Endothelial cell of umbilical vein (primary cell): ENCODE results near the gene ACTG1. TPM values are rescaled to one million over a fixed set of nuclear protein-coding genes. Genes with fewer than 3 reads are reported as not detected.

Experiments used
- BruUV-seq: library from RNA; stranded (reverse); fragments of 400-500 nt; replicated peaks from 2 replicates; lab custom pipeline; 2021; lab: Mats Ljungman, UMichigan
- CTCF ChIA-PET: fragments of 300-600, 350-600 bp; sonication (Branson Sonifier 250); formaldehyde crosslinking; loops from one replicate; lab custom pipeline; 2021; ENCODE audit warnings: antibody characterized with exemption, inconsistent platforms; lab: Charles Lee
- POLR2A ChIA-PET: fragments of 300-600, 350-600 bp; sonication (Branson Sonifier 250); formaldehyde crosslinking; loops from one replicate; lab custom pipeline; 2021; ENCODE audit warnings: antibody characterized with exemption, inconsistent platforms; lab: Charles Lee
- DNase-seq: peaks from one replicate; pipeline ENCODE4 v3.0.0-alpha.2; 2011; ENCODE audit warnings: low read depth, low spot score
- FAIRE-seq: peaks from 2 replicates; lab custom pipeline; 2011; peaks lifted over from hg19 to GRCh38; lab: Jason Lieb, UNC
- H2AFZ ChIP-seq: 2 replicates; pipeline ENCODE4 v1.6.0; 2012; ENCODE audit warnings: low read depth, low read length, control low read depth, inconsistent platforms
- H3K27ac ChIP-seq: 2 replicates; pipeline ENCODE4 v1.5.1; 2011; ENCODE audit warnings: low read depth, mild to moderate bottlenecking, control low read depth, low read length, moderate library complexity; ENCODE audit not compliant: insufficient read depth
- H3K27me3 ChIP-seq, 2 experiments: 2 replicates each; pipeline versions ENCODE4 v1.6.0 to v1.6.1; 2011; ENCODE audit warnings: low read length in 2 of 2, mixed read lengths in 1 of 2; ENCODE audit not compliant: control insufficient read depth in 2 of 2, insufficient read depth in 2 of 2
- H3K36me3 ChIP-seq, 2 experiments: 2 replicates in 1 of 2; 3 replicates in 1 of 2; pipeline ENCODE4 v1.5.1; 2011; ENCODE audit warnings: low read length in 2 of 2, mild to moderate bottlenecking in 1 of 2, moderate library complexity in 1 of 2; ENCODE audit not compliant: control insufficient read depth in 2 of 2, insufficient read depth in 2 of 2; ENCODE audit errors: extremely low read depth in 1 of 2
- H3K4me1 ChIP-seq: 3 replicates; pipeline ENCODE4 v1.5.1; 2011; ENCODE audit warnings: mild to moderate bottlenecking, low read length; ENCODE audit not compliant: control insufficient read depth, insufficient read depth; ENCODE audit errors: extremely low read depth
- H3K4me2 ChIP-seq: 2 replicates; pipeline ENCODE4 v1.6.1; 2011; ENCODE audit warnings: low read length, control low read depth, mixed read lengths; ENCODE audit not compliant: insufficient read depth
- H3K4me3 ChIP-seq, 3 experiments: fragments of 200-600 bp in 1 of 3; sonication (generic), shearing (Covaris generic) in 1 of 3; replicated peaks in 1 of 3; 2 replicates each; pipeline ENCODE4 v1.5.1; 2011 to 2016; ENCODE audit warnings: control low read depth in 3 of 3, low read length in 3 of 3, mild to moderate bottlenecking in 2 of 3, inconsistent platforms in 1 of 3, low read depth in 1 of 3, moderate library complexity in 1 of 3; ENCODE audit not compliant: insufficient read depth in 1 of 3
- H3K79me2 ChIP-seq: 2 replicates; pipeline ENCODE4 v1.6.0; 2012; ENCODE audit warnings: low read length, inconsistent platforms; ENCODE audit not compliant: control insufficient read depth, insufficient read depth
- H3K9ac ChIP-seq: replicated peaks from 2 replicates; pipeline ENCODE3; 2011; ENCODE audit warnings: low read length, control low read depth; ENCODE audit not compliant: insufficient read depth; ENCODE audit errors: extremely low read depth
- H3K9me1 ChIP-seq: replicated peaks from 3 replicates; pipeline ENCODE4 v1.6.0; 2011; ENCODE audit warnings: mild to moderate bottlenecking, low read length; ENCODE audit not compliant: control insufficient read depth, insufficient read depth; ENCODE audit errors: extremely low read depth
- H3K9me3 ChIP-seq: replicated peaks from 2 replicates; pipeline ENCODE4 v1.5.1; 2012; ENCODE audit warnings: low read length, inconsistent platforms; ENCODE audit not compliant: control insufficient read depth, insufficient read depth
- H4K20me1 ChIP-seq: replicated peaks from 2 replicates; pipeline ENCODE3; 2011; ENCODE audit warnings: mild to moderate bottlenecking, low read length; ENCODE audit not compliant: control insufficient read depth, insufficient read depth; ENCODE audit errors: extremely low read depth
- CTCF ChIP-seq, 2 donors: IDR thresholded peaks; 1 replicate in 1 of 2; 2 replicates in 1 of 2; pipeline ENCODE4 v1.5.1; 2011; ENCODE audit warnings: low read length in 2 of 2, mild to moderate bottlenecking in 2 of 2, moderate library complexity in 2 of 2, control low read depth in 1 of 2, inconsistent platforms in 1 of 2, low read depth in 1 of 2; ENCODE audit not compliant: insufficient read depth in 1 of 2; ENCODE audit errors: extremely low read depth in 1 of 2
- EZH2 ChIP-seq: IDR thresholded peaks from 2 replicates; pipeline ENCODE4 v1.6.1; 2012; ENCODE audit warnings: borderline replicate concordance, low read depth, mild to moderate bottlenecking, moderate library complexity, low read length, inconsistent platforms; ENCODE audit not compliant: severe bottlenecking
- FOS ChIP-seq: IDR thresholded peaks from 2 replicates; pipeline ENCODE4 v1.6.1; 2011; ENCODE audit warnings: mild to moderate bottlenecking, low read length, moderate library complexity, borderline replicate concordance; ENCODE audit not compliant: insufficient read depth
- GATA2 ChIP-seq: IDR thresholded peaks from 2 replicates; pipeline ENCODE4 v1.7.0; 2011; ENCODE audit warnings: low read depth, mild to moderate bottlenecking, moderate library complexity, mixed read lengths, low read length; ENCODE audit not compliant: insufficient read length, insufficient read depth
- JUN ChIP-seq: IDR thresholded peaks from 2 replicates; pipeline ENCODE4 v1.6.1; 2011; ENCODE audit warnings: borderline replicate concordance, low read depth; ENCODE audit not compliant: insufficient read length, insufficient read depth
- MAX ChIP-seq: IDR thresholded peaks from 2 replicates; pipeline ENCODE4 v1.6.1; 2011; ENCODE audit not compliant: insufficient read depth, insufficient read length
- MYC ChIP-seq: IDR thresholded peaks from one replicate; pipeline ENCODE4 v1.6.1; 2011; ENCODE audit warnings: mild to moderate bottlenecking, low read depth, low read length
- POLR2A ChIP-seq: IDR thresholded peaks from 2 replicates; pipeline ENCODE4 v1.6.1; 2012; ENCODE audit warnings: low read depth, mild to moderate bottlenecking, control low read depth, low read length
- POLR2AphosphoS5 ChIP-seq: IDR thresholded peaks from 2 replicates; pipeline ENCODE4 v1.6.1; 2012; ENCODE audit warnings: low read depth, mild to moderate bottlenecking, control low read depth, low read length, moderate library complexity; ENCODE audit not compliant: insufficient read depth
- dilution Hi-C: fragments of 300-500 bp; cut with MboI; formaldehyde crosslinking; loops from one replicate; pipeline ENCODE4 v1.15.0; 2019; ENCODE audit warnings: low sequenced_read_pairs; ENCODE audit not compliant: extremely low pct_ligation_motif_present
- intact Hi-C: fragments of 100-400 bp; cut with micrococcal nuclease; formaldehyde crosslinking; loops from one replicate; pipeline ENCODE4 v1.10.0; 2022
- polyA plus RNA-seq, 4 experiments: library from polyadenylated mRNA; depleted of rRNA in 3 of 4; stranded (reverse) in 3 of 4; unstranded in 1 of 4; fragments of >200 nt; gene quantifications; 2 replicates each; pipeline versions ENCODE4 v1.2.1 to v1.2.3, GENCODE V29; 2011 to 2012; ENCODE audit warnings: missing spikeins in 1 of 4
- total RNA-seq: library from RNA; stranded (reverse); gene quantifications from 2 replicates; pipeline ENCODE4 v1.2.3, GENCODE V29; 2021

The ACTG1 gene
- total and polyA plus RNA-seq, 2 donors (not counting 3 experiments of a cell fraction or from before 2014, with no cell fraction given), result 6,127 to 10,663 TPM

- H2AFZ ChIP-seq, result no peak overlapping the region
- H3K4me2 ChIP-seq, result no peak overlapping the region
- dilution Hi-C loops (no loop called here), intact Hi-C loops (no loop called here)
- POLR2A ChIA-PET, result no interaction called here
- CTCF ChIA-PET, result no interaction called here
- H3K27me3 ChIP-seq, result peaks cover 2 to 14% of the 10 kb centered on the region in 2 experiments
- DNase-seq (no peak), FAIRE-seq (no peak)
- H3K9ac ChIP-seq, result no peak overlapping the region
- TF ChIP-seq FOS (no peak), GATA2 (no peak), POLR2AphosphoS5 (no peak), MYC (no peak), EZH2 (no peak), JUN (no peak), POLR2A (no peak), MAX (no peak), CTCF (IDR thresholded peaks at IDR 0.05; ENCODE audit: extremely low read depth in 1 of 2, insufficient read depth in 1 of 2, low read depth in 1 of 2, low read length in 2 of 2) (no peak)
- no TSS peak for BruUV-seq
- H3K4me3 ChIP-seq, result no peak overlapping the region
- no peaks in the 10 kb centered on the region for H4K20me1 ChIP-seq
- H3K27ac ChIP-seq, result no peak overlapping the region
- no peaks in the 10 kb centered on the region for H3K9me1 ChIP-seq
- H3K9me3 ChIP-seq, result no peaks in the 10 kb centered on the region
- no peaks in the 10 kb centered on the region for H3K79me2 ChIP-seq
- peaks cover 5 to 49% of the 10 kb centered on the region in 2 experiments for H3K36me3 ChIP-seq
- H3K4me1 ChIP-seq, result peaks cover 3% of the 10 kb centered on the region
These were observed 28.5 kb upstream of the ACTG1 start for GRCh38 chr17:81541123-81541522.
